RWPE2 (cell line): ENCODE data around the gene HORMAD2.

Source experiments
- ATAC-seq: fragments of 200-7000 bp; cut with Tn5 transposase; 3 replicates; pipeline ENCODE4 v1.9.1; 2021; ENCODE audit warnings: low read depth
- DNase-seq: peaks from one replicate; pipeline ENCODE4 v3.0.0-alpha.2; 2020; ENCODE audit warnings: low spot score
- H3K27ac ChIP-seq: fragments of 450-650 bp; 2 replicates; pipeline ENCODE4 v1.5.1; 2017; ENCODE audit warnings: mild to moderate bottlenecking; ENCODE audit not compliant: poor library complexity, severe bottlenecking
- H3K27me3 ChIP-seq: fragments of 250-450 bp; sonication (Bioruptor Pico); 2 replicates; pipeline ENCODE4 v1.5.1; 2021; ENCODE audit warnings: mild to moderate bottlenecking, moderate library complexity; ENCODE audit not compliant: insufficient read depth, poor library complexity, severe bottlenecking
- H3K36me3 ChIP-seq: fragments of 250-450 bp; sonication (Bioruptor Pico); 2 replicates; pipeline ENCODE4 v1.5.1; 2020; ENCODE audit warnings: low read depth, mild to moderate bottlenecking, moderate library complexity
- H3K4me1 ChIP-seq: fragments of 250-450 bp; sonication (Bioruptor Pico); 2 replicates; pipeline ENCODE4 v1.5.1; 2021; ENCODE audit warnings: mild to moderate bottlenecking, moderate library complexity; ENCODE audit not compliant: insufficient read depth, poor library complexity, severe bottlenecking
- H3K4me3 ChIP-seq: fragments of 250-450 bp; sonication (Bioruptor Pico); 2 replicates; pipeline ENCODE4 v1.5.1; 2021; ENCODE audit warnings: mild to moderate bottlenecking, moderate library complexity; ENCODE audit not compliant: severe bottlenecking
- H3K9me3 ChIP-seq: fragments of 250-450 bp; sonication (Bioruptor Pico); 2 replicates; pipeline ENCODE4 v1.5.1; 2021; ENCODE audit warnings: mild to moderate bottlenecking, moderate library complexity; ENCODE audit not compliant: severe bottlenecking
- CTCF ChIP-seq: fragments of 450-650 bp; IDR thresholded peaks from one replicate; pipeline ENCODE4 v1.5.1; 2017; ENCODE audit warnings: mild to moderate bottlenecking, moderate library complexity; ENCODE audit not compliant: poor library complexity, severe bottlenecking

HORMAD2 gene, protein sequence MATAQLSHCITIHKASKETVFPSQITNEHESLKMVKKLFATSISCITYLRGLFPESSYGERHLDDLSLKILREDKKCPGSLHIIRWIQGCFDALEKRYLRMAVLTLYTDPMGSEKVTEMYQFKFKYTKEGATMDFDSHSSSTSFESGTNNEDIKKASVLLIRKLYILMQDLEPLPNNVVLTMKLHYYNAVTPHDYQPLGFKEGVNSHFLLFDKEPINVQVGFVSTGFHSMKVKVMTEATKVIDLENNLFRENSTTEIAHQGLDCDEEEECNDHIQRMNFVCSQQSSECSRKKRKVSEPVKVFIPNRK

DNA sequence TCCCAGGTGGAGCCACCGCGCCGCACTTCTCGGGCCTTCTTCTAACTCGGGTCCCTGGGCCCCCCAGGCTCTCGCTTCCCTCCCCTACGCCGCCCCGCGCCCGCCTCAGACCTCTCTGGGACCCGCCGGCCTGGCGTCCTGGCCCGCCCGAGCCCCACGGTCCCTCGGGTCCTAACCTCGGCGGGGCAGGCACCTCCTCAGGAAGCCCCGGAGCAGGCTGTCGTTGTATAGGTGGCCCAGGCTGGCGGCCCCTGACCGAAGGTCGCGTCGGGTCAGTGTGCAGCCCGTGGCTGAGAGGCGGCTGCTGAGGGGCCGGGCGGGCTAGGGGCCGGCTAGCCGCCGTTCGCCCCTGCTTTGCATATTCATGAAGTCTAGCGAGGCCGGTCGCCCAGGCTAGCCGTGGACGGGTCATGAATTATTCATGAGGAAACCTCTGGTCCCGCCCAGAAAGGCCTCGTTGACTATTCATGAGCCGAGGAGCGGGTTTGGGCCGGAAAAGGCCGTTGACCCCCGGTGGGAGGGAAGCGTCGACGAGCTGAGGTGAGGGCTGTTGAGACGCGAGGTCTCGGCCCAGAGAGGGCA lies at the start of gene HORMAD2:
Gene HORMAD2, plus strand, starts transcription at position 513 of the 582 bp plus-strand sequence. CDS start 13,489 bp downstream, outside the sequence.
- Histone ChIP-seq H3K9me3 (no peaks in the 10 kb centered on the region), H3K27ac (no peak within 1 kb of the TSS), H3K4me1 (no peaks in the 10 kb centered on the region), H3K36me3 (no peaks in the 10 kb centered on the region), H3K4me3 (no peak within 1 kb of the TSS), H3K27me3 (peaks cover 8% of the 10 kb centered on the region)
- no peak for DNase-seq
- no peak for TF ChIP-seq CTCF
- no peak for ATAC-seq

GRCh38 chr22:30031328-30031727 lies 48.9 kb upstream of the HORMAD2 start:
- Histone ChIP-seq H3K36me3 (no peaks in the 10 kb centered on the region), H3K9me3 (no peaks in the 10 kb centered on the region), H3K27ac (no peak overlapping the region), H3K27me3 (no peaks in the 10 kb centered on the region), H3K4me1 (no peaks in the 10 kb centered on the region), H3K4me3 (no peak overlapping the region)
- DNase-seq (no peak), ATAC-seq (no peak)
- TF ChIP-seq CTCF = no peak

GRCh38 chr22:30031764-30032455 lies 48.4 kb upstream of the HORMAD2 start:
- no peaks in the 10 kb centered on the region for H3K9me3 ChIP-seq
- no peaks in the 10 kb centered on the region for H3K27me3 ChIP-seq
- no peak for TF ChIP-seq CTCF
- no peak for DNase-seq
- H3K4me3 ChIP-seq = no peak overlapping the region
- no peak overlapping the region for H3K27ac ChIP-seq
- H3K4me1 ChIP-seq = no peaks in the 10 kb centered on the region
- no peaks in the 10 kb centered on the region for H3K36me3 ChIP-seq
- no peak for ATAC-seq

DNA sequence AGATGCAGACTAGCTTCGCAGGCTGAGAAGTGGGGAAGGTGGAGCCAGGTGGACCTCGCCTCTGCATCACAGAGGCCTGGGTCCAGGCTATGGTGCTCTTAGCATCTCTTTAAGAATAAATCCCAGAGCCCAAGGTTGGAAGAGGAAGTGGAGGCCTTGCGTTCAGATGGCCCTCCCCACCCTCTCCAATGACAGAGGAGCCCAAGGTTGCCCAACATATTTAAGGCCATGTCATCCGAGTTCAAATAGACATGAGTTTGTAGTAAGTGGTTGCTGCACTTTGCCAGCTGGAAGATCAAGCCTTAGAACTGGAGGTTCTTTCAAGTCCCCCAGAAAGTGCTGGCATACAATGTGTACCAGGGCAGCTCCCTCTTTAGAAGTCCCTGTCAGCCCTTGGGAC lies 47.1 kb upstream of the HORMAD2 start:
- ATAC-seq = no peak
- no peak for TF ChIP-seq CTCF
- no peaks in the 10 kb centered on the region for H3K9me3 ChIP-seq
- H3K27ac ChIP-seq = no peak overlapping the region
- H3K27me3 ChIP-seq = no peaks in the 10 kb centered on the region
- no peak for DNase-seq
- peaks cover 2% of the 10 kb centered on the region for H3K4me1 ChIP-seq
- H3K36me3 ChIP-seq = no peaks in the 10 kb centered on the region
- no peak overlapping the region for H3K4me3 ChIP-seq
